ENCODE data around the gene CNTNAP5.

Gene CNTNAP5

GRCh38 chr2:124482551-124482950 lies 457.5 kb downstream of the CNTNAP5 start:
- TF ChIP-seq CTCF (IDR thresholded peaks at IDR 0.05) = no peak

GRCh38 chr2:124485659-124486058 lies 460.6 kb downstream of the CNTNAP5 start:
- no peak for DNase-seq (ENCODE audit: low spot score)
- no peak overlapping the region for H3K4me3 ChIP-seq
- H3K27ac ChIP-seq = no peak overlapping the region
- no peak for TF ChIP-seq CTCF (IDR thresholded peaks at IDR 0.05)

More at GRCh38 chr2:124482551-124482950, 457.5 kb downstream of the CNTNAP5 start:
- Histone ChIP-seq H3K27ac (no peak overlapping the region), H3K4me3 (no peak overlapping the region)
- DNase-seq (ENCODE audit: low spot score) = no peak

- no peak for DNase-seq (ENCODE audit: low spot score)
- H3K4me3 ChIP-seq = no peak overlapping the region
- TF ChIP-seq CTCF (IDR thresholded peaks at IDR 0.05) = no peak
- no peak overlapping the region for H3K27ac ChIP-seq
Measured at GRCh38 chr2:124489686-124490085, 464.6 kb downstream of the CNTNAP5 start.

GRCh38 chr2:124501575-124502152 lies 476.6 kb downstream of the CNTNAP5 start:
- no peak for TF ChIP-seq CTCF (IDR thresholded peaks at IDR 0.05)
- H3K27ac ChIP-seq = no peak overlapping the region
- H3K4me3 ChIP-seq = no peak overlapping the region
- DNase-seq (ENCODE audit: low spot score) = no peak

GRCh38 chr2:124514236-124514635 lies 489.1 kb downstream of the CNTNAP5 start:
- DNase-seq (ENCODE audit: low spot score) = no peak
- Histone ChIP-seq H3K27ac (no peak overlapping the region), H3K4me3 (no peak overlapping the region)
- no peak for TF ChIP-seq CTCF (IDR thresholded peaks at IDR 0.05)

GRCh38 chr2:124520953-124521352 lies 495.9 kb downstream of the CNTNAP5 start:
- Histone ChIP-seq H3K27ac (no peak overlapping the region), H3K4me3 (no peak overlapping the region)
- no peak for TF ChIP-seq CTCF (IDR thresholded peaks at IDR 0.05)
- DNase-seq (ENCODE audit: low spot score) = no peak

GRCh38 chr2:124523096-124523495 lies 498.0 kb downstream of the CNTNAP5 start:
- Histone ChIP-seq H3K4me3 (no peak overlapping the region), H3K27ac (no peak overlapping the region)
- TF ChIP-seq CTCF (IDR thresholded peaks at IDR 0.05) = no peak
- DNase-seq (ENCODE audit: low spot score) = no peak

Measured in coronary artery (tissue), 2 donors.